Heart right ventricle (tissue), 16 donors: Measurements from ENCODE around the gene SLC25A20. TPM values are rescaled to one million over a fixed set of nuclear protein-coding genes. Genes with fewer than 3 reads are reported as not detected.

ENCODE experiments used
- ATAC-seq, 8 donors: fragments of 200-7000 bp; cut with Tn5 transposase; one replicate each; pipeline ENCODE4 v1.9.1; 2020; ENCODE audit warnings: mild to moderate bottlenecking in 8 of 8, moderate library complexity in 8 of 8, moderate number of reproducible peaks in 1 of 8
- DNase-seq, 2 donors: peaks; one replicate each; pipeline ENCODE4 v3.0.0-alpha.2; 2020
- H3K27ac ChIP-seq, 10 donors: fragments of 200-600 bp; sonication (generic) in 2 of 10; one replicate each; pipeline versions ENCODE4 v1.5.0 to v1.8.0; 2020 to 2022; ENCODE audit warnings: mild to moderate bottlenecking in 3 of 10
- H3K27me3 ChIP-seq, 7 donors: fragments of 200-600 bp; one replicate each; pipeline ENCODE4 v1.8.0; 2021 to 2022; ENCODE audit warnings: mild to moderate bottlenecking in 2 of 7
- H3K36me3 ChIP-seq, 9 donors: fragments of 200-600 bp; sonication (generic) in 1 of 9; one replicate each; pipeline versions ENCODE4 v1.5.0 to v1.8.0; 2020 to 2022; ENCODE audit warnings: mild to moderate bottlenecking in 2 of 9
- H3K4me1 ChIP-seq, 9 donors: fragments of 200-600 bp; sonication (generic) in 1 of 9; one replicate each; pipeline versions ENCODE4 v1.5.0 to v1.8.0; 2020 to 2022; ENCODE audit warnings: mild to moderate bottlenecking in 4 of 9
- H3K4me3 ChIP-seq, 10 donors: fragments of 200-600 bp; sonication (generic) in 2 of 10; one replicate each; pipeline versions ENCODE4 v1.5.0 to v1.8.0; 2020 to 2022; ENCODE audit warnings: mild to moderate bottlenecking in 7 of 10, moderate library complexity in 2 of 10
- H3K9me3 ChIP-seq, 11 donors: fragments of 200-600 bp in 10 of 11; sonication (generic) in 2 of 11; one replicate each; pipeline versions ENCODE4 v1.5.0 to v1.8.0; 2013 to 2022; ENCODE audit warnings: mild to moderate bottlenecking in 2 of 11, control low read depth in 1 of 11, moderate library complexity in 1 of 11
- CTCF ChIP-seq, 9 donors: fragments of 200-600 bp; sonication (generic) in 2 of 9; IDR thresholded peaks; one replicate each; pipeline versions ENCODE4 v1.5.0 to v1.8.0; 2021 to 2022; ENCODE audit warnings: antibody characterized with exemption in 9 of 9, mild to moderate bottlenecking in 5 of 9, moderate library complexity in 1 of 9
- WGBS, 2 donors: extraction: QIAGEN DNeasy Blood & Tissue Kit; methylation state at CpG; one replicate each; pipeline ENCODE4 v1.1.7; 2013; ENCODE audit warnings: inconsistent platforms in 1 of 2; 5-methylcytosine and 5-hydroxymethylcytosine counted together
- intact Hi-C, 10 donors: fragments of 100-400 bp; cut with DNase I; formaldehyde crosslinking; loops; one replicate each; pipeline versions ENCODE4 v1.11.1 to v1.14.2; 2022
- polyA plus RNA-seq, 2 donors: library from polyadenylated mRNA; stranded (reverse); fragments of 200-250 nt; gene quantifications; one replicate each; pipeline ENCODE4 v1.2.3, GENCODE V29; 2013
- total RNA-seq, 10 donors: library from RNA; stranded (reverse); fragmentation: NEBNext Ultra II Directional in 3 of 10; extraction: Animal tissue kit (Norgen Biotek cat#: 25700) in 3 of 10; gene quantifications; one replicate each; pipeline versions ENCODE4 v1.2.1 to v1.2.4, GENCODE V29; 2021 to 2023
- donor health status: Arrhythmogenic right ventricular cardiomyopathy.
- donor health status: ischemic (EF 13 %, LVEDD 7.1; RV severe dilation, severe dysfunction).
- donor health status: healthy with polysubstance abuse.
- donor health status: DM: no; HTN: yes; CAD: no.
- donor health status: DM: no; HTN: no; CAD: no.
- donor health status: ischemic (EF 25% LVEDD 6.9; RV normal size, moderate dysfunction).
- donor health status: ischemic (EF 25% LVEDD 5.7; RV mildly dilated, moderate dysfunction).
- donor health status: healthy.
- donor health status: DM: yes; HTN: yes; CAD: no.
- donor health status: Ischemic cardiomyopathy.
- donor health status: ischemic (EF 35%, LVEDD 5.7; RV mildly dilated, moderate dysfunction).
- donor health status: nonischemic (EF 11% LVEDD 7.7; RV severe dilation, severe dysfunction).
- donor health status: DM: yes; HTN: yes; CAD: no.
- donor health status: PGD.
- donor health status: ischemic (EF 29% LVEDD 5.4; RV normal size, mild dysfunction).
- donor health status: nonischemic (EF 23%, LVEDD 6.1; RV moderate dilation, normal function).

SLC25A20 gene
- total and polyA plus RNA-seq, 12 donors = 36.7 to 129 (median 70.8) TPM

GRCh38 chr3:48885753-48886152, 12.9 kb downstream of the SLC25A20 start:
- no peaks in the 10 kb centered on the region for H3K9me3 ChIP-seq
- no peak overlapping the region for H3K4me3 ChIP-seq
- intact Hi-C loops = no loop called here
- H3K36me3 ChIP-seq = peaks cover 0 to 83% (median 15%) of the 10 kb centered on the region in 9 donors
- ATAC-seq (no peak), DNase-seq (no peak)
- H3K27me3 ChIP-seq = no peaks in the 10 kb centered on the region
- H3K4me1 ChIP-seq = peaks cover 0 to 15% (median 10%) of the 10 kb centered on the region in 9 donors
- TF ChIP-seq CTCF (IDR thresholded peaks at IDR 0.05) = no peak
- H3K27ac ChIP-seq = no peak overlapping the region

DNA sequence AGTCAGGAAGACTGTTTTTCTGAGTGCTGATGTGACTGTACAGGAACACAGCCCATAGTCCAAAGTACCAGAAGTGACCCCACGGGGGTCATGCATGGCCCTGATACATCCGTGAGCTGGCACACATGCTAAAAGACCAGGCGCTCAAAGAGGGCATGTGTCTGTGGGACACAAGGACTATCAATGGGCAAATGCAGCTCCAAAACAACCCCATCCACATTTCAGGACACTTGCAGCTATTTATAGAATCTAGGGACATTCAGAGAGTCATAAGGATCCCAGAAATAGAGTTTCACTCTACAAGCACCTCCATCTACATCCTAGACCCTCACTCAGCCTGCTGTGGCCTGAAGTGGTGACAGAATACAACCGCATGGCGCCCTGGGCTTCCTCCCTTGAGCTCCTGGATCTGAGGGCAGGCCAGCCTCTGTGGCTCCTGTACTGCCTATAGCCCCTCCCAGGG, 17.0 kb downstream of the SLC25A20 start:
- H3K9me3 ChIP-seq = no peaks in the 10 kb centered on the region
- no peaks in the 10 kb centered on the region for H3K27me3 ChIP-seq
- WGBS, 2 donors = 53 to 72% methylated on average over 5 of the region's 5 CpGs
- DNase-seq (no peak), ATAC-seq (peak; percentile 49 to 77 (median 59))
- peak overlapping the region in 6 of 10 donors; percentile 2 to 32 (median 22) for H3K27ac ChIP-seq
- peaks cover 0 to 92% (median 15%) of the 10 kb centered on the region in 9 donors for H3K36me3 ChIP-seq
- H3K4me1 ChIP-seq = peaks cover 0 to 17% (median 10%) of the 10 kb centered on the region in 9 donors
- no peak overlapping the region for H3K4me3 ChIP-seq
- intact Hi-C loops = no loop called here
- no peak for TF ChIP-seq CTCF (IDR thresholded peaks at IDR 0.05)

- Histone ChIP-seq H3K4me1 (peaks cover 0 to 17% (median 10%) of the 10 kb centered on the region in 9 donors), H3K4me3 (no peak overlapping the region), H3K27ac (peak overlapping the region in 4 of 10 donors; percentile 2 to 32 (median 12)), H3K9me3 (no peaks in the 10 kb centered on the region), H3K36me3 (peaks cover 0 to 92% (median 15%) of the 10 kb centered on the region in 9 donors), H3K27me3 (no peaks in the 10 kb centered on the region)
- TF ChIP-seq CTCF (IDR thresholded peaks at IDR 0.05) = no peak
- ATAC-seq = peak in 6 of 8 donors; percentile 56 to 78 (median 72)
- DNase-seq = peak in 1 of 2 donors; percentile 13
- intact Hi-C loops = no loop called here
- WGBS, 2 donors = 53 to 58% methylated on average over 3 of the region's 3 CpGs
These were observed 17.7 kb downstream of the SLC25A20 start for GRCh38 chr3:48881006-48881405.

DNA sequence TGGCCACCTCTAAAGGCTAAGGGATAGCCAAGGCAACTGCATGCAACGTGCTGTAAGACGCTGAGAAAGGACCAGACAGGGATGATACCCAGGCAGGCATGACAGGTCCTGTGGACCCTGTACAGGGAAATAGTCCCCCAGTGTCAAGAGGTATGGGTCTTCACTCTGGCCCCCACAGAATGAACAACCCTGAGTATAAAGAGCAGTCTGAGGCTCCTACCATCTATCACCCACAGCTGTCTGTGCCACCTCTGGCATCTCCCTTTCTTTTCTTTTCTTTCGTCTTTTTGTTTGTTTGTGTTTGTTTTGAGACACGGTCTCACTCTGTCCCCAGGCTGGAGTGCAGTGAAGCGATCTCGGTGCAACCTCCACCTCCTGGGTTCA, 18.7 kb downstream of the SLC25A20 start:
- H3K9me3 ChIP-seq = no peaks in the 10 kb centered on the region
- no peak overlapping the region for H3K27ac ChIP-seq
- no peak for DNase-seq
- intact Hi-C loops = no loop called here
- no peak overlapping the region for H3K4me3 ChIP-seq
- H3K27me3 ChIP-seq = no peaks in the 10 kb centered on the region
- 91 to 95% methylated on average over 6 of the region's 6 CpGs for WGBS, 2 donors
- H3K4me1 ChIP-seq = peaks cover 0 to 17% (median 10%) of the 10 kb centered on the region in 9 donors
- no peak for TF ChIP-seq CTCF (IDR thresholded peaks at IDR 0.05)
- no peak for ATAC-seq
- H3K36me3 ChIP-seq = peaks cover 0 to 92% (median 7%) of the 10 kb centered on the region in 9 donors
